OCI-LY7 (cell line): ENCODE data around the gene CCR3. TPM values are rescaled to one million over a fixed set of nuclear protein-coding genes. Genes with fewer than 3 reads are reported as not detected.

Source experiments
- BruUV-seq: library from RNA; stranded (reverse); fragments of 400-500 nt; replicated peaks from 2 replicates; lab custom pipeline; 2021; lab: Mats Ljungman, UMichigan
- CTCF ChIA-PET: fragments of 300-600 bp; sonication (Branson Sonifier 250); formaldehyde crosslinking; loops from one replicate; lab custom pipeline; 2022; ENCODE audit warnings: antibody characterized with exemption; ENCODE audit not compliant: unreplicated experiment; lab: Charles Lee
- POLR2A ChIA-PET: fragments of 300-600 bp; sonication (Branson Sonifier 250); formaldehyde crosslinking; loops from one replicate; lab custom pipeline; 2022; ENCODE audit warnings: antibody characterized with exemption; lab: Charles Lee
- DNase-seq: peaks from one replicate; pipeline ENCODE4 v3.0.0-alpha.2; 2015; ENCODE audit warnings: low spot score
- H2AFZ ChIP-seq: fragments of 200-600 bp; sonication (generic), shearing (Covaris generic); 2 replicates; pipeline ENCODE4 v1.6.1; 2014; ENCODE audit warnings: mild to moderate bottlenecking, antibody characterized with exemption, low read length, moderate library complexity
- H3K27ac ChIP-seq: fragments of 200-600 bp; sonication (generic); 2 replicates; pipeline ENCODE4 v1.5.1; 2014; ENCODE audit warnings: mixed run types, low read depth, mild to moderate bottlenecking, moderate library complexity, low read length, inconsistent platforms; ENCODE audit not compliant: poor library complexity, severe bottlenecking
- H3K36me3 ChIP-seq: fragments of 200-600 bp; sonication (generic); 2 replicates; pipeline ENCODE4 v1.6.1; 2014; ENCODE audit warnings: mild to moderate bottlenecking, antibody characterized with exemption, low read length, moderate library complexity, mixed read lengths; ENCODE audit not compliant: insufficient read depth
- H3K4me1 ChIP-seq: fragments of 200-600 bp; sonication (generic); 2 replicates; pipeline ENCODE4 v1.5.1; 2014; ENCODE audit warnings: mild to moderate bottlenecking, low read length; ENCODE audit not compliant: insufficient read depth, poor library complexity, severe bottlenecking
- H3K4me2 ChIP-seq: fragments of 200-600 bp; sonication (generic); 2 replicates; pipeline ENCODE4 v1.6.1; 2014; ENCODE audit warnings: mild to moderate bottlenecking, low read length
- H3K4me3 ChIP-seq: fragments of 200-600 bp; sonication (generic); 2 replicates; pipeline ENCODE4 v1.5.1; 2014; ENCODE audit warnings: mild to moderate bottlenecking, low read depth, low read length; ENCODE audit not compliant: poor library complexity, severe bottlenecking
- H3K79me2 ChIP-seq: fragments of 200-600 bp; sonication (generic); 2 replicates; pipeline ENCODE4 v1.6.1; 2016; ENCODE audit warnings: low read depth, mild to moderate bottlenecking, low read length, moderate library complexity, mixed read lengths; ENCODE audit not compliant: insufficient read depth
- H3K9me2 ChIP-seq: fragments of 200-600 bp; sonication (generic); 2 replicates; pipeline ENCODE4 v1.6.1; 2016; ENCODE audit warnings: mild to moderate bottlenecking, low read length, mixed read lengths; ENCODE audit not compliant: insufficient read depth
- H3K9me3 ChIP-seq: fragments of 200-600 bp; sonication (generic); 2 replicates; pipeline ENCODE4 v1.6.1; 2014; ENCODE audit warnings: mild to moderate bottlenecking, mixed run types, low read length, mixed read lengths
- H4K20me1 ChIP-seq: fragments of 200-600 bp; sonication (generic); 2 replicates; pipeline ENCODE4 v1.6.1; 2014; ENCODE audit warnings: mild to moderate bottlenecking, antibody characterized with exemption, low read length, moderate library complexity, mixed read lengths; ENCODE audit not compliant: insufficient read depth
- CTCF ChIP-seq: fragments of 200-600 bp; sonication (generic); conservative IDR thresholded peaks from 2 replicates; pipeline ENCODE4 v1.5.1; 2014; ENCODE audit warnings: mild to moderate bottlenecking, antibody characterized with exemption, low read length, moderate library complexity, mixed read lengths
- EZH2phosphoT487 ChIP-seq: fragments of 200-600 bp; sonication (generic); IDR thresholded peaks from 2 replicates; pipeline ENCODE4 v1.6.1; 2018; ENCODE audit warnings: low read depth, borderline replicate concordance, mild to moderate bottlenecking, mixed run types, antibody characterized with exemption, low read length, moderate library complexity, mixed read lengths
- intact Hi-C: fragments of 100-400 bp; cut with micrococcal nuclease; formaldehyde crosslinking; loops from one replicate; pipeline ENCODE4 v1.10.0; 2022; ENCODE audit not compliant: unreplicated experiment
- total RNA-seq, 2 experiments: library from RNA; depleted of rRNA in 1 of 2; stranded (reverse); fragments of >200 nt in 1 of 2; shearing (Covaris generic) in 1 of 2; gene quantifications; 2 replicates each; pipeline ENCODE4 v1.2.3, GENCODE V29; 2014 to 2022

CCR3 gene
- total RNA-seq, 2 experiments from 2014 or later = not detected

DNA sequence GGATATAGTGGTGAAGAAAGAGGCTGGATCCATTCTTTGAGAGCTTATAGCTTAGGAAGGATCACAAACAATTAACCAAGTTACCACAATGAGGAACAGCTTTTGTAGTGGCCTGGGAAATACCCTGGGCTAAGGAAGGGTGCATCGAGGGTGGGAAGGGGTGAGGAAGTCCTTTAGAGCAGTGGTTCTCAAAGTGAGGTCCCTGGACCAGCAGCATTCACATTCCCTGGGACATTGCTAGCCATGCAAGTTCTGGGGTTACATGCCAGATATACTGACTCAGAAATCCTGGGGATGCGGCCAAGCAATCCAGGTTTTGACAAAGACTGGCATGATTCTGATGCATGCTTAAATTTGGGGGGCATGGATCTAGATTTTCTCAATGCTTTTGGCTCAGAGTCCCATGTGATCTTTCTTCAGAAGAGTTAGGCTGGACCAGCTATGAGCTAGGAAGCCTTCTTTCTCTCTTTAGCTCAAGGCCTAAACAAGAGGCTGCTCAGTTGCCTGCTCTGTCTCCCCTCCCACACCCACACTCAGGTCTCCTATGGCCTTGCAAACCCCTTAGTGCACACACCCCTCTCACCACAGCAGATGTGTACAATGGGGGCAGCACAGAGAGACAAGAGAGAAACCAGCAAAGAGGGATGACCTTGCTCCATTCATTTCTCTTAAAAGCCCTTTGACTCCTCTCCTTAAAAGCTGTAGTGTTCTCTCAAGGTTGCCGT, 32.4 kb upstream of the CCR3 start:
- DNase-seq = no peak
- Histone ChIP-seq H4K20me1 (no peaks in the 10 kb centered on the region), H3K9me2 (no peaks in the 10 kb centered on the region), H3K4me3 (no peak overlapping the region), H3K27ac (no peak overlapping the region), H3K4me2 (no peak overlapping the region), H3K4me1 (no peaks in the 10 kb centered on the region), H2AFZ (no peak overlapping the region), H3K79me2 (no peaks in the 10 kb centered on the region), H3K36me3 (no peaks in the 10 kb centered on the region), H3K9me3 (no peaks in the 10 kb centered on the region)
- POLR2A ChIA-PET = no interaction called here
- intact Hi-C loops = loop anchor here (10.0 kb wide), 1 partner anchor 165 kb away; the partner anchor contains the start of gene CCR5
- BruUV-seq = no TSS peak
- TF ChIP-seq CTCF = no peak
- TF ChIP-seq EZH2phosphoT487 = no peak
- CTCF ChIA-PET = no interaction called here

GRCh38 chr3:46212101-46212500, 30.2 kb upstream of the CCR3 start:
- no peaks in the 10 kb centered on the region for H3K4me1 ChIP-seq
- H3K9me3 ChIP-seq = no peaks in the 10 kb centered on the region
- no peaks in the 10 kb centered on the region for H3K9me2 ChIP-seq
- DNase-seq = no peak
- H3K36me3 ChIP-seq = no peaks in the 10 kb centered on the region
- CTCF ChIA-PET = no interaction called here
- no peaks in the 10 kb centered on the region for H3K79me2 ChIP-seq
- no peak overlapping the region for H2AFZ ChIP-seq
- no peak overlapping the region for H3K27ac ChIP-seq
- no peak overlapping the region for H3K4me3 ChIP-seq
- POLR2A ChIA-PET = no interaction called here
- intact Hi-C loops = loop anchor here (10.0 kb wide), 1 partner anchor 163 kb away; the partner anchor contains the start of gene CCR5
- no peaks in the 10 kb centered on the region for H4K20me1 ChIP-seq
- no TSS peak for BruUV-seq
- TF ChIP-seq EZH2phosphoT487 = no peak
- TF ChIP-seq CTCF = no peak
- no peak overlapping the region for H3K4me2 ChIP-seq

DNA sequence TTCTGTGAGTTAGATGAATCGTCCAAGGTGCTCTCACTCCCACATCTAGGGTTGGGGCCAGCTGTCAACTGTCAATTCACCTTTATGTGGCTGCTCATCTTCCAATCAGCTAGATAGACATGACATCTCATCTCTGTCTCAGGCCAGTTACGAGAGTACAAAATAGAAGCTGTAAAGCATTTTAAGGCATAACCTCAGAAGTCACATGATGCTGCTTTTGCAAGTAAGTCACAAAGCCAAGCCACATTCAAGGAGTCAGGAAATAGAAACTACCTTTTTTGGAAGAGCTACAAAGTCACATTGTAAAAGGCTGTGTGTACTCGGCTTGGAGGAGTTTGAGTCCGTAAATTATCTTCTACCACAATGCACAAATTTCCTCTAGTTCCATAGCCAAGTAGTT, 29.1 kb upstream of the CCR3 start:
- H3K4me3 ChIP-seq = no peak overlapping the region
- no peak overlapping the region for H3K27ac ChIP-seq
- no peak for DNase-seq

More for the DNA sequence above, 29.1 kb upstream of the CCR3 start:
- Histone ChIP-seq H3K9me3 (no peaks in the 10 kb centered on the region), H3K4me1 (no peaks in the 10 kb centered on the region), H3K79me2 (no peaks in the 10 kb centered on the region), H4K20me1 (no peaks in the 10 kb centered on the region), H3K4me2 (no peak overlapping the region), H3K36me3 (no peaks in the 10 kb centered on the region), H3K9me2 (no peaks in the 10 kb centered on the region), H2AFZ (no peak overlapping the region)
- POLR2A ChIA-PET = no interaction called here
- BruUV-seq = no TSS peak
- CTCF ChIA-PET = no interaction called here
- intact Hi-C loops = loop anchor here (10.0 kb wide), 1 partner anchor 162 kb away; the partner anchor contains the start of gene CCR5
- no peak for TF ChIP-seq EZH2phosphoT487
- no peak for TF ChIP-seq CTCF
